ENCODE results near the gene CBX2. TPM values are rescaled to one million over a fixed set of nuclear protein-coding genes. Genes with fewer than 3 reads are reported as not detected.

Gene CBX2
- total RNA-seq, 1 experiment from 2014 or later: 28.3 TPM

- Histone ChIP-seq H2AFZ (ENCODE audit: low read depth, low read length, poor library complexity, severe bottlenecking) (no peak overlapping the region), H3K79me2 (ENCODE audit: insufficient read depth, low read length) (peaks cover 16% of the 10 kb centered on the region), H3K4me2 (ENCODE audit: low read length) (peak overlapping the region; percentile 93), H3K9me3 (ENCODE audit: control insufficient read depth in 1 of 2, insufficient read depth in 1 of 2, low read depth in 1 of 2, low read length in 2 of 2) (no peaks in the 10 kb centered on the region), H4K20me1 (ENCODE audit: insufficient read depth) (no peaks in the 10 kb centered on the region), H3K36me3 (ENCODE audit: control insufficient read depth in 1 of 2, insufficient read depth in 2 of 2, low read length in 2 of 2) (peaks cover 7 to 19% of the 10 kb centered on the region in 2 experiments; a peak in 3 of 4 replicates), H3K4me3 (replicated peaks in 1 of 2; ENCODE audit: low read depth in 1 of 2, low read length in 2 of 2) (peak overlapping the region; percentile 70 to 79), H3K4me1 (ENCODE audit: control insufficient read depth in 1 of 2, insufficient read depth in 2 of 2, low read length in 2 of 2) (peaks cover 12 to 19% of the 10 kb centered on the region in 2 experiments), H3K27me3 (ENCODE audit: insufficient read depth, low read length) (peaks cover 29% of the 10 kb centered on the region), H3K9ac (ENCODE audit: low read length) (peak overlapping the region; percentile 79), H3K9me2 (ENCODE audit: insufficient read depth) (no peaks in the 10 kb centered on the region), H3K27ac (ENCODE audit: low read depth, low read length) (peak overlapping the region; percentile 64; the same call in 1 of the 2 replicates)
- RAD21 ChIA-PET (ENCODE audit: low non-redundant PET in 1 of 2, low total read pairs in 2 of 2, uncharacterized antibody in 2 of 2, unreplicated experiment in 2 of 2): no interaction called here
- DNase-seq (ENCODE audit: low read depth, low spot score) (no peak), ATAC-seq (no peak)
- BruUV-seq (replicated peaks): no TSS peak
- intact Hi-C loops (cut with micrococcal nuclease): no loop called here
- POLR2A ChIA-PET: interaction anchor here (0.9 to 1.2 kb wide), 2 partner anchors 18 to 22 kb away, joined by 3 to 7 read pairs; partner anchors contain the start of gene CBX8
- CTCF ChIA-PET: interaction anchor here (1.0 kb wide), 1 partner anchor 38 kb away, joined by 4 read pairs; no protein-coding TSS in a partner anchor
- no peak for TF ChIP-seq CTCF (IDR thresholded peaks at IDR 0.05 in 2 of 3, conservative IDR thresholded peaks at IDR 0.05 in 1 of 3; ENCODE audit: borderline replicate concordance in 1 of 3, insufficient read depth in 1 of 3, low read depth in 2 of 3, low read length in 2 of 3)
- no peak for TF ChIP-seq SRF (IDR thresholded peaks at IDR 0.05; ENCODE audit: low read depth)
- no peak for TF ChIP-seq CEBPB (IDR thresholded peaks at IDR 0.05; ENCODE audit: low read depth)
- TF ChIP-seq ZFX (IDR thresholded peaks at IDR 0.05): no peak
- no peak for TF ChIP-seq SIN3A (IDR thresholded peaks at IDR 0.05; ENCODE audit: low read depth)
Observed at GRCh38 chr17:79779084-79779529, 1.2 kb downstream of the CBX2 start.

- peaks cover 22% of the 10 kb centered on the region for H3K27me3 ChIP-seq (ENCODE audit: insufficient read depth, low read length)
- no peak overlapping the region for H3K9ac ChIP-seq (ENCODE audit: low read length)
- H3K4me3 ChIP-seq (replicated peaks in 1 of 2; ENCODE audit: low read depth in 1 of 2, low read length in 2 of 2): no peak overlapping the region
- DNase-seq (ENCODE audit: low read depth, low spot score) (no peak), ATAC-seq (no peak)
- no peak overlapping the region for H3K27ac ChIP-seq (ENCODE audit: low read depth, low read length)
- no peaks in the 10 kb centered on the region for H4K20me1 ChIP-seq (ENCODE audit: insufficient read depth)
- no TSS peak for BruUV-seq (replicated peaks)
- CTCF ChIA-PET: no interaction called here
- POLR2A ChIA-PET: interaction anchor here (0.9 kb wide), 1 partner anchor 17 kb away, joined by 7 read pairs; the partner anchor contains the start of gene CBX8
- peaks cover 12 to 22% of the 10 kb centered on the region in 2 experiments; a peak in 3 of 4 replicates for H3K36me3 ChIP-seq (ENCODE audit: control insufficient read depth in 1 of 2, insufficient read depth in 2 of 2, low read length in 2 of 2)
- intact Hi-C loops (cut with micrococcal nuclease): no loop called here
- peaks cover 12 to 19% of the 10 kb centered on the region in 2 experiments for H3K4me1 ChIP-seq (ENCODE audit: control insufficient read depth in 1 of 2, insufficient read depth in 2 of 2, low read length in 2 of 2)
- peak overlapping the region; percentile 93; the same call in 1 of the 2 replicates for H3K4me2 ChIP-seq (ENCODE audit: low read length)
- H3K79me2 ChIP-seq (ENCODE audit: insufficient read depth, low read length): peaks cover 16% of the 10 kb centered on the region
- H3K9me3 ChIP-seq (ENCODE audit: control insufficient read depth in 1 of 2, insufficient read depth in 1 of 2, low read depth in 1 of 2, low read length in 2 of 2): no peaks in the 10 kb centered on the region
- H3K9me2 ChIP-seq (ENCODE audit: insufficient read depth): no peaks in the 10 kb centered on the region
- RAD21 ChIA-PET (ENCODE audit: low non-redundant PET in 1 of 2, low total read pairs in 2 of 2, uncharacterized antibody in 2 of 2, unreplicated experiment in 2 of 2): no interaction called here
- H2AFZ ChIP-seq (ENCODE audit: low read depth, low read length, poor library complexity, severe bottlenecking): no peak overlapping the region
- no peak for TF ChIP-seq FOSL1 (IDR thresholded peaks at IDR 0.05; ENCODE audit: low read depth)
- no peak for TF ChIP-seq REST (IDR thresholded peaks at IDR 0.05; ENCODE audit: low read depth)
- no peak for TF ChIP-seq SIN3A (IDR thresholded peaks at IDR 0.05; ENCODE audit: low read depth)
- no peak for TF ChIP-seq POLR2AphosphoS5 (IDR thresholded peaks at IDR 0.05; ENCODE audit: low read depth, low read length)
- no peak for TF ChIP-seq ZNF274 (IDR thresholded peaks at IDR 0.05; ENCODE audit: low read depth, low read length)
- TF ChIP-seq EGR1 (IDR thresholded peaks at IDR 0.05; ENCODE audit: low read depth): no peak
- TF ChIP-seq CTCF (IDR thresholded peaks at IDR 0.05 in 2 of 3, conservative IDR thresholded peaks at IDR 0.05 in 1 of 3; ENCODE audit: borderline replicate concordance in 1 of 3, insufficient read depth in 1 of 3, low read depth in 2 of 3, low read length in 2 of 3): no peak
Observed at GRCh38 chr17:79779661-79780365, 1.9 kb downstream of the CBX2 start.
